Measurements from ENCODE around the gene ALDH1L2. TPM values are rescaled to one million over a fixed set of nuclear protein-coding genes. Genes with fewer than 3 reads are reported as not detected.
"Not testable (repeated sequence)": the region's sequence is repeated elsewhere in the genome, so short reads cannot be mapped to it uniquely, and the experiment has no call there.

ALDH1L2 gene
- total RNA-seq, 1 donor from 2014 or later, result 13.4 TPM

DNA sequence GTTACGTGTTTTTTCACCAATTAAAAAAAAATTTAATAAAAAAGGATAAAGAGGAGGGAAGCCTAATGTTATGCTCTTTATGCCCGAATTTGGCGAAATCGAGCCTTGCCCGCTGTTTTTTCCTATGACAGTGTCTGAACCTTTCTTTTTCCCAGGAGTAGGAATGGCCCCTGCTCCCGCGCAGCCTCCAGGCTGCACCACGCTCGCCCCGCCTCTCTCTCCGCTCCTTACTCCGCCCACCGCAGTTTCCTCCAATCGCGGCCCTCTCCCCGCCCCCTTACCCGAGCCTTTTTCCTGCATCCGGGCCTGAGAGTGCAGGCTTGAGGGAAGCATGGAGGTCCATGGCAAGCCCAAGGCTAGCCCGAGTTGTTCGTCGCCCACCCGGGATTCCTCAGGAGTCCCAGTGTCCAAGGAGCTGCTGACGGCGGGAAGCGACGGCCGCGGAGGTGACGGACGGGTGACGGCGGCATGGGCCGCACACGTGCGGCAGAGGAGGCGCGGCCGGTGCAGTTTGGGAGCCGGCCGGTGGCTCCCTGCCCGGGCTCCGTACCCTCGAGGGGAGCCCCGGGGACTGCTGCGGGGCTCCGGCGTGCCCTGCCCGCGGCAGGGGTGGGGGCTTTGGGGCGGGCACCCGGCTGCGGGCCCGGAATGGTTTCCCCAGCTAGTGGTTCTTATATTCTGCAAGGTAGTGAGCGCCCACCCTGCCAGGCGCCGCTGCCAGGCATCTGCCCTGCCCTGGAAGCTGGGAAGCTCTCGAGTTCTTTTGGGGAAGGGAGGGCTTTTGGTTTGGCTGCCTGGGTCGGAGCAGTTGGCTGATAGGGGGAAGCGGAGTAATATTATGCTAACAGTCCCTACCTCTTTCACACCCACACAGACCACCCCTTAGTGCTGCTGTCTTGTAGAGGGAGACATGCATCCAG, 98.0 kb downstream of the ALDH1L2 start, which contains the start of gene NOPCHAP1:
Gene NOPCHAP1, plus strand, starts transcription at position 295 of the 920 bp plus-strand sequence. Its CDS starts 37 bp downstream, at position 332.
- DNase-seq (ENCODE audit: low read depth), result peak; percentile 95

DNA sequence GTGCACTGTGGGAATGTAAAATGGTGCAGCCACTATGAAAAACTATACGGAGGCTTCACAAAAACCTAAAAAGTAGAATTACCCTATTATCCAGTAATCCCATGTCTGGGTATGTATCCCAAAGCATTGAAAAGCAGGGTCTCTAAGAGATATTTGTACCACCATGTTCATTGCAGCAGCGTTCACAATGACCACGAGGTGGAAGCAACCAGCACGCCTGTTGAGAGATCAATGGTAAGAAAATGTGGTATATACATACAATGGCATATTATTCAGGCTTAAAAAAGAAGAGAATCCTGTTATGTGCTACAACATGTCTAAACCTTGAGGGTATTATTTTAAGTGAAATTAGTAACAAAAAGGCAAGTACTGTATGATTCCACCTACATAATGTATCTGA, 99.1 kb downstream of the ALDH1L2 start:
- DNase-seq (ENCODE audit: low read depth), result no peak

- not testable (repeated sequence) for DNase-seq (ENCODE audit: low read depth)
Measured at GRCh38 chr12:104977688-104978087, 106.6 kb downstream of the ALDH1L2 start.

- DNase-seq (ENCODE audit: low read depth), result no peak
Measured at GRCh38 chr12:104976703-104977102, 107.6 kb downstream of the ALDH1L2 start.

- no peak for DNase-seq (ENCODE audit: low read depth)
Measured at GRCh38 chr12:104975587-104976343, 108.5 kb downstream of the ALDH1L2 start.

GRCh38 chr12:104974626-104975290, 109.5 kb downstream of the ALDH1L2 start:
- no peak for DNase-seq (ENCODE audit: low read depth)

DNA sequence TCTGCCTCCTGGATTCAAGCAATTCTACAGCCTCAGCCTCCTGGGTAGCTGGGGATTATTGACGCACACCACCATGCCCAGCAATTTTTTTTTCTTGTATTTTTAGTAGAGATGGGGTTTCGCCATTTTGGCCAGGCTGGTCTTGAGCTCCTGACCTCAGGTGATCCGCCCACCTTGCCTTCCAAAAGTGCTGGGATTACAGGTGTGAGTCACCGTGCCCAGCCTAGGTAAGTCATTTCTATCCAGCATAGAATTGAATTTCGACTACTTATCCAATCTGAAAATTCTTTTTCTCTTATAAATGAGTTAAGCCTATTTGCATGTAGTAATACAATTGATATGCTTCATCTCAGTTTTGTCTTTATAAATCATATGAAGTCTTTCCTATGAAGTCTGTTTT, 111.0 kb downstream of the ALDH1L2 start:
- DNase-seq (ENCODE audit: low read depth), result no peak

DNA sequence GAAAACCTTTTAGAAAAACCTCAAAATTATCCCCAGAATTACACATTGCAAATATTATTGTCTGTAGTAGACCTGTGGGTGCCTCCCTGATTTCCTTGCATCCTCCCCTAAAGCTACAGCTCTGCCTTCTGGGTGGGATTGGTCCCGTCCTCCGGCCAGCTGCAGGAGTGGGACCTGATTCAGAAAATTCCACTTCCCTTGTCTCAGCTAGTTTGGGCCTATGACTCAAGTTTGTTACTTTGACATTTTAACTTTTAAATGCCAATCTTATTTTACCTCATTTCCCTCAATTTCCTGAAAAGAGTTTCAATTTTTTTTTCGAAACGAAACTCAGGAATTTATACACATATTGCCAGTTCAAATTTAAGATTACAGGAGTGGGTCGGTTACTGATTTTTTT, 113.0 kb downstream of the ALDH1L2 start:
- DNase-seq (ENCODE audit: low read depth), result no peak

Other genes starting within 250 kb of the ALDH1L2 start
- 8.9 and 9.7 TPM in 2 replicates for gene SLC41A2, start 126.2 kb downstream of the ALDH1L2 start, total RNA-seq
- gene NOPCHAP1, start 98.1 kb downstream of the ALDH1L2 start, total RNA-seq, result 3.9 and 6.1 TPM in 2 replicates
- gene WASHC4, start 23.3 kb upstream of the ALDH1L2 start, total RNA-seq, result 72.0 and 75.7 TPM in 2 replicates
- 20.4 and 26.1 TPM in 2 replicates for gene APPL2, start 151.7 kb upstream of the ALDH1L2 start, total RNA-seq
- 38.7 and 41.4 TPM in 2 replicates for gene C12orf75, start 246.2 kb upstream of the ALDH1L2 start, total RNA-seq

Measured in myocyte (in vitro differentiated cells).